ENCODE measurements around the gene USB1. TPM values are rescaled to one million over a fixed set of nuclear protein-coding genes. Genes with fewer than 3 reads are reported as not detected.
A peak's percentile ranks its signal among the peaks of the same experiment; 100 is the strongest.

The USB1 gene
- total RNA-seq, 1 donor from 2014 or later: 43.0 TPM

- DNase-seq (ENCODE audit: low spot score, unreplicated experiment): peak; percentile 58
- Mint-ChIP-seq H3K9me3 (ENCODE audit: low read depth) (no peaks in the 10 kb centered on the region), H3K36me3 (ENCODE audit: insufficient read depth) (peaks cover 6% of the 10 kb centered on the region), H3K27ac (peak overlapping the region; percentile 94), H3K27me3 (no peaks in the 10 kb centered on the region), H3K4me3 (ENCODE audit: low read depth) (peak overlapping the region; percentile 60), H3K4me1 (ENCODE audit: low read depth) (peaks cover 56% of the 10 kb centered on the region)
- TF ChIP-seq, protein P1, sequence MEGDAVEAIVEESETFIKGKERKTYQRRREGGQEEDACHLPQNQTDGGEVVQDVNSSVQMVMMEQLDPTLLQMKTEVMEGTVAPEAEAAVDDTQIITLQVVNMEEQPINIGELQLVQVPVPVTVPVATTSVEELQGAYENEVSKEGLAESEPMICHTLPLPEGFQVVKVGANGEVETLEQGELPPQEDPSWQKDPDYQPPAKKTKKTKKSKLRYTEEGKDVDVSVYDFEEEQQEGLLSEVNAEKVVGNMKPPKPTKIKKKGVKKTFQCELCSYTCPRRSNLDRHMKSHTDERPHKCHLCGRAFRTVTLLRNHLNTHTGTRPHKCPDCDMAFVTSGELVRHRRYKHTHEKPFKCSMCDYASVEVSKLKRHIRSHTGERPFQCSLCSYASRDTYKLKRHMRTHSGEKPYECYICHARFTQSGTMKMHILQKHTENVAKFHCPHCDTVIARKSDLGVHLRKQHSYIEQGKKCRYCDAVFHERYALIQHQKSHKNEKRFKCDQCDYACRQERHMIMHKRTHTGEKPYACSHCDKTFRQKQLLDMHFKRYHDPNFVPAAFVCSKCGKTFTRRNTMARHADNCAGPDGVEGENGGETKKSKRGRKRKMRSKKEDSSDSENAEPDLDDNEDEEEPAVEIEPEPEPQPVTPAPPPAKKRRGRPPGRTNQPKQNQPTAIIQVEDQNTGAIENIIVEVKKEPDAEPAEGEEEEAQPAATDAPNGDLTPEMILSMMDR (IDR thresholded peaks at IDR 0.05; ENCODE audit: unreplicated experiment): no peak
Measured at GRCh38 chr16:58032710-58033293, 31.6 kb downstream of the USB1 start.

GRCh38 chr16:58034128-58034685, 33.0 kb downstream of the USB1 start:
- no peak for DNase-seq (ENCODE audit: low spot score, unreplicated experiment)
- peaks cover 11% of the 10 kb centered on the region for H3K36me3 Mint-ChIP-seq (ENCODE audit: insufficient read depth)
- H3K27me3 Mint-ChIP-seq: no peaks in the 10 kb centered on the region
- H3K4me1 Mint-ChIP-seq (ENCODE audit: low read depth): peaks cover 44% of the 10 kb centered on the region
- no peak overlapping the region for H3K27ac Mint-ChIP-seq
- H3K9me3 Mint-ChIP-seq (ENCODE audit: low read depth): no peaks in the 10 kb centered on the region
- no peak overlapping the region for H3K4me3 Mint-ChIP-seq (ENCODE audit: low read depth)
- TF ChIP-seq, protein P1 (IDR thresholded peaks at IDR 0.05; ENCODE audit: unreplicated experiment): no peak

- Mint-ChIP-seq H3K27ac (no peak overlapping the region), H3K9me3 (ENCODE audit: low read depth) (no peaks in the 10 kb centered on the region), H3K4me3 (ENCODE audit: low read depth) (peak overlapping the region; percentile 31), H3K36me3 (ENCODE audit: insufficient read depth) (peaks cover 12% of the 10 kb centered on the region), H3K4me1 (ENCODE audit: low read depth) (peaks cover 38% of the 10 kb centered on the region), H3K27me3 (no peaks in the 10 kb centered on the region)
- no peak for DNase-seq (ENCODE audit: low spot score, unreplicated experiment)
- TF ChIP-seq, protein P1 (IDR thresholded peaks at IDR 0.05; ENCODE audit: unreplicated experiment): no peak
Measured at GRCh38 chr16:58034774-58035173, 33.6 kb downstream of the USB1 start.

DNA sequence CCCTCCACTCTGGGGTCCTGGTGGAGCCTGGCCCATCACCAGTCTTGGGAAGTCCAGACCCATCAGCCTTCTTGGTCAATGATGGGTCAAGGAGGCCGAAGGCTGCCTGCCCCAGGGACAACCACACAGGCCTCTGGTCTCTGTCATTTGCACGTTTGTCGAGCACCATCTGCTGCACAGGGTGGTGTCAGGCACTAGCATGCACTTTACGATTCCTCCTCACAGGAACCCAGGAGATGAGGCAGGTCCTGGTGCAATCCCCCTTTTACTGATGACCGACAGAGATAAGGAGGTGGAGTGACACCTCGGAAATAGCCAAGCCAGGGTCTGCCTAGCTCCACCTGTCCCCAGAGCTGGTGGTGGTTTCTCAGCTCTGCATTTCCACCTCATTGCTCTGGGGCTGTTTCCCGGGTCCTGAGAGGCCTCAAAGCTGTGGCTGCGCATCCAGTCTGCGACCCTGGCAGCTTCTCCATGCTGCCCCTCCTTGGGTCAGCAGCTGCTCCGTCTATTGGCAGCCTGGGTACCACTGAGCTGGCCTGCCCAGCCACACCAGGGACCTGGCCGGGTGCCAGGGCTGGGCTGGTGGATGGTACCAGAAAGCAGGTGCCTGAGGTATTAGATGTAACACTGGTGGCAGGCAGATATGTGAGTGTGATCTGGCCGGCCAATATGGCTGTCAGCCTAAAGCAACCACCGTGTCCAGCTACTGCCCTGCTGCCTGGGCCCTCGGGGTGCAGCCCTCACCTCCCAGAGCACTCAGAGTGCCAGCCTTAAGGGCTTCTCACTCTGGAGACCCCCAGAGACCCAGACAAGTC, 34.4 kb downstream of the USB1 start:
- peaks cover 36% of the 10 kb centered on the region for H3K4me1 Mint-ChIP-seq (ENCODE audit: low read depth)

DNA sequence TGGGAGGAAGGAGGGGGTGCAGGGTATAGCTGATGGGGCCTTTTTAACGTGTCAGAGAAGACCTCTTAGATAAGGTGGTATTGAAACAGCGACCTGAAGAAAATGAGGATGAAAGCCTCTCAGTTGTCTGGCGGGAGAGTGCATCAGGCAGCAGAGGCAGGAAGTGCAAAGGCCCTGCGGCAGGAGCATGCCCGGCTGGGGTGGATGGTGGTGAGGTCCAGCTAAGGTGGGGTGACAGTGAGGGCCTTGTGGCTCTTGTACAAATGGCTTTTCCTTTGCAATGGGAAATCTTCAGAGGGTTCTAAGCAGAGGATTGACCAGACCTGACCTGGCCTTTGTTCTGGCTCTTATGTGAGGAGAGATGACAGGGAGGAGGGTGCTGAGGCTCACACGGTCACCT, 35.7 kb downstream of the USB1 start:
- peaks cover 16% of the 10 kb centered on the region for H3K36me3 Mint-ChIP-seq (ENCODE audit: insufficient read depth)
- no peaks in the 10 kb centered on the region for H3K27me3 Mint-ChIP-seq

More for the DNA sequence above, 34.4 kb downstream of the USB1 start:
- no peaks in the 10 kb centered on the region for H3K9me3 Mint-ChIP-seq (ENCODE audit: low read depth)
- no peak overlapping the region for H3K27ac Mint-ChIP-seq
- no peaks in the 10 kb centered on the region for H3K27me3 Mint-ChIP-seq
- peaks cover 17% of the 10 kb centered on the region for H3K36me3 Mint-ChIP-seq (ENCODE audit: insufficient read depth)
- DNase-seq (ENCODE audit: low spot score, unreplicated experiment): no peak
- TF ChIP-seq, protein P1 (IDR thresholded peaks at IDR 0.05; ENCODE audit: unreplicated experiment): no peak
- no peak overlapping the region for H3K4me3 Mint-ChIP-seq (ENCODE audit: low read depth)

More for the DNA sequence above, 35.7 kb downstream of the USB1 start:
- no peaks in the 10 kb centered on the region for H3K9me3 Mint-ChIP-seq (ENCODE audit: low read depth)
- TF ChIP-seq, protein P1 (IDR thresholded peaks at IDR 0.05; ENCODE audit: unreplicated experiment): no peak
- peak overlapping the region; percentile 52 for H3K27ac Mint-ChIP-seq
- DNase-seq (ENCODE audit: low spot score, unreplicated experiment): no peak
- H3K4me1 Mint-ChIP-seq (ENCODE audit: low read depth): peaks cover 30% of the 10 kb centered on the region
- H3K4me3 Mint-ChIP-seq (ENCODE audit: low read depth): no peak overlapping the region

Measured in progenitor cell of endocrine pancreas (in vitro differentiated cells).